ENCODE data around the gene NRDE2. TPM values are rescaled to one million over a fixed set of nuclear protein-coding genes. Genes with fewer than 3 reads are reported as not detected.

The NRDE2 gene
- total RNA-seq, 1 donor from 2014 or later: 10.5 TPM

DNA sequence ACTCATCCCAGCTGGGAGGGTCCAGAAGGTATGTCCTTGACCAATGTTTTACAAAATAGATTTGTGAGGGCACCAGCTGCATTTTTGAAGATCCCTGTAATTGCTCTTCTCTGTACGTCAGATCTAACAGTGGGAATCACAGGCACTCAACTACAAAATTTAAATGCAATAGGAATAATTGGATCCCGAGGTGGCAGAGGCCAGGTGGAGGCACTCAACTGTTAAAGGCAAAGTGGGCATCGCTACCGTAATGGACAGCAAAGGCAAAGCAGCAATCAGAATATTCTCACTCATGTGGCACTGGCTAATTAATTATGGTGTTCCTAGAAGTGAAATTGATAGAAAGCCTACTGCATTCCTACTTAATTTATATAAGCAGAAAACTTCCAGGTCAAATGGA, 103.3 kb downstream of the NRDE2 start:
- Histone ChIP-seq H3K9me3 (replicated peaks) (peaks cover 6% of the 10 kb centered on the region), H3K36me3 (no peaks in the 10 kb centered on the region), H3K27ac (replicated peaks) (no peak overlapping the region), H3K27me3 (ENCODE audit: low read depth) (no peaks in the 10 kb centered on the region), H3K4me3 (no peak overlapping the region), H3K4me1 (no peaks in the 10 kb centered on the region)
- intact Hi-C loops (cut with micrococcal nuclease): no loop called here
- DNase-seq: no peak
- TF ChIP-seq, protein P1, sequence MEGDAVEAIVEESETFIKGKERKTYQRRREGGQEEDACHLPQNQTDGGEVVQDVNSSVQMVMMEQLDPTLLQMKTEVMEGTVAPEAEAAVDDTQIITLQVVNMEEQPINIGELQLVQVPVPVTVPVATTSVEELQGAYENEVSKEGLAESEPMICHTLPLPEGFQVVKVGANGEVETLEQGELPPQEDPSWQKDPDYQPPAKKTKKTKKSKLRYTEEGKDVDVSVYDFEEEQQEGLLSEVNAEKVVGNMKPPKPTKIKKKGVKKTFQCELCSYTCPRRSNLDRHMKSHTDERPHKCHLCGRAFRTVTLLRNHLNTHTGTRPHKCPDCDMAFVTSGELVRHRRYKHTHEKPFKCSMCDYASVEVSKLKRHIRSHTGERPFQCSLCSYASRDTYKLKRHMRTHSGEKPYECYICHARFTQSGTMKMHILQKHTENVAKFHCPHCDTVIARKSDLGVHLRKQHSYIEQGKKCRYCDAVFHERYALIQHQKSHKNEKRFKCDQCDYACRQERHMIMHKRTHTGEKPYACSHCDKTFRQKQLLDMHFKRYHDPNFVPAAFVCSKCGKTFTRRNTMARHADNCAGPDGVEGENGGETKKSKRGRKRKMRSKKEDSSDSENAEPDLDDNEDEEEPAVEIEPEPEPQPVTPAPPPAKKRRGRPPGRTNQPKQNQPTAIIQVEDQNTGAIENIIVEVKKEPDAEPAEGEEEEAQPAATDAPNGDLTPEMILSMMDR (IDR thresholded peaks at IDR 0.05; ENCODE audit: borderline replicate concordance): no peak

Other genes starting within 250 kb of the NRDE2 start
- 121 TPM for gene PSMC1, start 75.4 kb downstream of the NRDE2 start, total RNA-seq
- 503 TPM for gene CALM1, start 65.1 kb upstream of the NRDE2 start, total RNA-seq